Prostate gland (tissue), 2 donors: ENCODE results near the gene ANGPTL8.

ENCODE experiments used
- POLR2A ChIP-seq: fragments of 450-650 bp; IDR thresholded peaks from one replicate; pipeline ENCODE4 v1.6.1; 2016; ENCODE audit warnings: antibody characterized with exemption, mild to moderate bottlenecking
- POLR2AphosphoS5 ChIP-seq: sonication (generic); formaldehyde crosslinking; IDR thresholded peaks from one replicate; pipeline ENCODE4 v1.6.1; 2017; ENCODE audit warnings: antibody characterized with exemption
- TF ChIP-seq, protein P1 (sequence below), 4 experiments: fragments of 200-600 bp in 2 of 4; fragments of 450-650 bp in 2 of 4; sonication (generic) in 2 of 4; IDR thresholded peaks; 1 replicate in 3 of 4; 2 replicates in 1 of 4; pipeline ENCODE4 v1.5.1; 2016 to 2019; ENCODE audit warnings: antibody characterized with exemption in 4 of 4, mild to moderate bottlenecking in 2 of 4, moderate library complexity in 2 of 4

DNA sequence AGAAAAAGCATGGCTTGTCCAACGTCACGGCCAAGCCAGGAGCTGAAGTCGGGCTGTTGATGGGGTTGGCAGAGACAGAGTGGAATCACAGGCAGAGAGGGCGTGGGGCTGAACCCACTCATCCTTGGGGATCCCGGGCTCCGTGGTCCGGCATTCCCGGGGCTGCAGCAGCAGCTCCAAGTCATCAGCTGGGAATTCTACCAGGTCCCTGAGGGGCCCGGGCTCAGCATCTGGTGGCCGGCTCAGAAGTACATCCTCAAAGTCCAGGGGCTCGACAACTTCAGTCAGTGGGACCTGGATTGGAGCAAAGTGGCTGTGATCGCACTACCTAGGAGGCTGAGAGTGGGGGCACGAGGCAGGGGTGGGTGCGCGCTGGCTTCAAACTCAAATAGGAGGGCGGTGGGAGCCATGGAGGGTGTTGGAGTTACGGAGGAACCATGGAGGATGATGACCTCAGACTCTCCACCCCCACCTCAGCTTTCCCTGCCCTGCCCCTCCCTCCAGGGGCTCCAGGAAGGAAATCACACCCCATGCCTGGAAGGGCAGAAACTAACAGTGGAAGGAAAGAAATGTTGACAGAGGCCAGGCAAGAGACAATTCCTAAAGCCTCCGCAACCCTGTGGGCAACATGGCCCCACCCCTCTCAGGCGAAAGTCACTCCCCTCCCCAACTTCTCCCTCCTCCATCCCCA lies 13.4 kb downstream of the ANGPTL8 start:
- TF ChIP-seq, protein P1, sequence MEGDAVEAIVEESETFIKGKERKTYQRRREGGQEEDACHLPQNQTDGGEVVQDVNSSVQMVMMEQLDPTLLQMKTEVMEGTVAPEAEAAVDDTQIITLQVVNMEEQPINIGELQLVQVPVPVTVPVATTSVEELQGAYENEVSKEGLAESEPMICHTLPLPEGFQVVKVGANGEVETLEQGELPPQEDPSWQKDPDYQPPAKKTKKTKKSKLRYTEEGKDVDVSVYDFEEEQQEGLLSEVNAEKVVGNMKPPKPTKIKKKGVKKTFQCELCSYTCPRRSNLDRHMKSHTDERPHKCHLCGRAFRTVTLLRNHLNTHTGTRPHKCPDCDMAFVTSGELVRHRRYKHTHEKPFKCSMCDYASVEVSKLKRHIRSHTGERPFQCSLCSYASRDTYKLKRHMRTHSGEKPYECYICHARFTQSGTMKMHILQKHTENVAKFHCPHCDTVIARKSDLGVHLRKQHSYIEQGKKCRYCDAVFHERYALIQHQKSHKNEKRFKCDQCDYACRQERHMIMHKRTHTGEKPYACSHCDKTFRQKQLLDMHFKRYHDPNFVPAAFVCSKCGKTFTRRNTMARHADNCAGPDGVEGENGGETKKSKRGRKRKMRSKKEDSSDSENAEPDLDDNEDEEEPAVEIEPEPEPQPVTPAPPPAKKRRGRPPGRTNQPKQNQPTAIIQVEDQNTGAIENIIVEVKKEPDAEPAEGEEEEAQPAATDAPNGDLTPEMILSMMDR (IDR thresholded peaks at IDR 0.05), result no peak
- TF ChIP-seq POLR2AphosphoS5 (no peak), POLR2A (no peak)
